A549 (cell line): ENCODE data around the gene PGM2L1.

ENCODE experiments used
- CEBPB ChIP-seq, 2 experiments: fragments of >200 bp in 1 of 2; sonication (Bioruptor Twin) in 1 of 2; formaldehyde crosslinking in 1 of 2; IDR thresholded peaks; 2 replicates each; pipeline ENCODE4 v1.6.1; 2012 to 2016
- CHD2 ChIP-seq: fragments of 150-350 bp; IDR thresholded peaks from 2 replicates; pipeline ENCODE4 v1.6.1; 2014; ENCODE audit warnings: low read length; ENCODE audit not compliant: partially characterized antibody
- CHD4 ChIP-seq: fragments of 200-600 bp; sonication (generic); IDR thresholded peaks from 2 replicates; pipeline ENCODE4 v1.6.1; 2016; ENCODE audit warnings: antibody characterized with exemption, mild to moderate bottlenecking, borderline replicate concordance
- EHF ChIP-seq: fragments of 250-450 bp; sonication (Bioruptor Pico); IDR thresholded peaks from 2 replicates; pipeline ENCODE4 v1.5.0; 2020; ENCODE audit warnings: mild to moderate bottlenecking
- EP300 ChIP-seq, 2 experiments: fragments of >200 bp; sonication (Bioruptor Twin); formaldehyde crosslinking; IDR thresholded peaks; 2 replicates in 1 of 2; 3 replicates in 1 of 2; pipeline ENCODE4 v1.6.1; 2016 to 2017
- PHF8 ChIP-seq: fragments of 200-600 bp; sonication (generic); IDR thresholded peaks from 2 replicates; pipeline ENCODE4 v1.6.1; 2016; ENCODE audit warnings: low read depth, mild to moderate bottlenecking, antibody characterized with exemption, moderate library complexity, borderline replicate concordance
- RFX5 ChIP-seq: fragments of 450-650 bp; IDR thresholded peaks from 2 replicates; pipeline ENCODE4 v1.7.1; 2014; ENCODE audit warnings: antibody characterized with exemption, mild to moderate bottlenecking, moderate library complexity
- RNF2 ChIP-seq: fragments of 200-600 bp; sonication (generic); IDR thresholded peaks from 2 replicates; pipeline ENCODE4 v1.6.1; 2016; ENCODE audit warnings: low read depth, mild to moderate bottlenecking, antibody characterized with exemption, moderate library complexity, borderline replicate concordance
- SMC3 ChIP-seq: fragments of >200 bp; sonication (Bioruptor Twin); formaldehyde crosslinking; IDR thresholded peaks from 3 replicates; pipeline ENCODE4 v1.6.1; 2018; ENCODE audit warnings: inconsistent platforms
- TF ChIP-seq, protein P1 (sequence below): IDR thresholded peaks from 2 replicates; pipeline ENCODE4 v1.6.1; 2012
- TF ChIP-seq, protein P2 (sequence below): fragments of >200 bp; sonication (Bioruptor Twin); formaldehyde crosslinking; IDR thresholded peaks from 3 replicates; pipeline ENCODE4 v1.5.1; 2016

DNA sequence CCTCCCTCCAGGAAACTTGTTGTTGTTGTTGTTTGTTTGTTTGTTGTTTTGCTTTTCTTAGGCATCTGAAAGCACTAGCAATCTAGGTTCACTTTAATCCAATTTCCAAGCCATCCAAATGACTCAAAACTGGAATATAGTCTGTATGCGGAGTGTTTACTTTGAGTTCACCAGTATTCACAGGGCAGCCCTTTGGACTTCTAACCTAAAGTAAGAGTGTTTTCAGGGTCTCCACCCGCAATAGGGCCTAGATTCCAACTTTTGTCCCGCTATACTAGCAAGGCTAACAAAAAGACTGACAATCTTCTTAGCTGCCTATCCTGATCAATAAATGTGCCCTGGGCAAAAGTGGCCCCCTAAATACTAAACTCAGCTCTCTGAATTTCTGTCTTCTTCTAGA is 13.6 kb downstream of the PGM2L1 start:
- TF ChIP-seq RFX5: no peak
- TF ChIP-seq, protein P1, sequence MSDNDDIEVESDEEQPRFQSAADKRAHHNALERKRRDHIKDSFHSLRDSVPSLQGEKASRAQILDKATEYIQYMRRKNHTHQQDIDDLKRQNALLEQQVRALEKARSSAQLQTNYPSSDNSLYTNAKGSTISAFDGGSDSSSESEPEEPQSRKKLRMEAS: no peak
- TF ChIP-seq EHF (CRISPR knock-in tag): no peak
- no peak for TF ChIP-seq CEBPB (IDR thresholded peaks at IDR 0.05)
- TF ChIP-seq, protein P2, sequence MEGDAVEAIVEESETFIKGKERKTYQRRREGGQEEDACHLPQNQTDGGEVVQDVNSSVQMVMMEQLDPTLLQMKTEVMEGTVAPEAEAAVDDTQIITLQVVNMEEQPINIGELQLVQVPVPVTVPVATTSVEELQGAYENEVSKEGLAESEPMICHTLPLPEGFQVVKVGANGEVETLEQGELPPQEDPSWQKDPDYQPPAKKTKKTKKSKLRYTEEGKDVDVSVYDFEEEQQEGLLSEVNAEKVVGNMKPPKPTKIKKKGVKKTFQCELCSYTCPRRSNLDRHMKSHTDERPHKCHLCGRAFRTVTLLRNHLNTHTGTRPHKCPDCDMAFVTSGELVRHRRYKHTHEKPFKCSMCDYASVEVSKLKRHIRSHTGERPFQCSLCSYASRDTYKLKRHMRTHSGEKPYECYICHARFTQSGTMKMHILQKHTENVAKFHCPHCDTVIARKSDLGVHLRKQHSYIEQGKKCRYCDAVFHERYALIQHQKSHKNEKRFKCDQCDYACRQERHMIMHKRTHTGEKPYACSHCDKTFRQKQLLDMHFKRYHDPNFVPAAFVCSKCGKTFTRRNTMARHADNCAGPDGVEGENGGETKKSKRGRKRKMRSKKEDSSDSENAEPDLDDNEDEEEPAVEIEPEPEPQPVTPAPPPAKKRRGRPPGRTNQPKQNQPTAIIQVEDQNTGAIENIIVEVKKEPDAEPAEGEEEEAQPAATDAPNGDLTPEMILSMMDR: no peak
- no peak for TF ChIP-seq SMC3
- no peak for TF ChIP-seq EP300 (IDR thresholded peaks at IDR 0.05)
- no peak for TF ChIP-seq CHD2
- TF ChIP-seq CHD4: no peak
- TF ChIP-seq PHF8: no peak
- TF ChIP-seq RNF2: no peak
